ENCODE results near the gene VWF. TPM values are rescaled to one million over a fixed set of nuclear protein-coding genes. Genes with fewer than 3 reads are reported as not detected.

Gene VWF
- total and polyA plus RNA-seq, 2 of the 4 experiments (the other 2 are of a cell fraction), result under 0.01 to 0.09 TPM

- no peak overlapping the region for H4K5ac ChIP-seq (ENCODE audit: low read depth, low read length)
- no peak overlapping the region for H3K18ac ChIP-seq (ENCODE audit: low read depth, low read length)
- no peak overlapping the region for H3K4me3 ChIP-seq (ENCODE audit: insufficient read depth, low read depth, low read length)
- no peak overlapping the region for H3K56ac ChIP-seq (ENCODE audit: extremely low read depth, insufficient read depth, low read length)
- H3K4me2 ChIP-seq (ENCODE audit: low read depth, low read length), result no peak overlapping the region
- no peak overlapping the region for H2BK15ac ChIP-seq (ENCODE audit: low read depth, low read length)
- peaks cover 3% of the 10 kb centered on the region for H3K4me1 ChIP-seq (ENCODE audit: control insufficient read depth, insufficient read depth, low read length)
- H3K27me3 ChIP-seq (ENCODE audit: control insufficient read depth, insufficient read depth, low read length), result no peaks in the 10 kb centered on the region
- H4K20me1 ChIP-seq (ENCODE audit: insufficient read depth, low read length), result no peaks in the 10 kb centered on the region
- 80% methylated on average over 1 of the region's 2 CpGs; no CpG with 5 or more reads in 1 of the 2 experiments for WGBS, 2 experiments (ENCODE audit: extremely low coverage in 2 of 2, insufficient read length in 1 of 2)
- CTCF ChIA-PET, result no interaction called here
- POLR2A ChIA-PET (ENCODE audit: unreplicated experiment), result no interaction called here
- no peak overlapping the region for H3K27ac ChIP-seq (ENCODE audit: insufficient read depth, low read length)
- H3K36me3 ChIP-seq (ENCODE audit: control insufficient read depth, insufficient read depth, low read length), result no peaks in the 10 kb centered on the region
- dilution Hi-C loops (cut with HindIII; ENCODE audit: low sequenced_read_pairs, unreplicated experiment) (no loop called here), in situ Hi-C loops (cut with MboI; ENCODE audit: low sequenced_read_pairs) (no loop called here), intact Hi-C loops (cut with micrococcal nuclease) (no loop called here)
- no peak for ATAC-seq (ENCODE audit: low read depth)
- H2BK5ac ChIP-seq (ENCODE audit: low read depth, low read length, poor library complexity, severe bottlenecking), result no peak overlapping the region
- no peak overlapping the region for H3K14ac ChIP-seq (replicated peaks; ENCODE audit: low read depth, low read length)
- no peak overlapping the region for H2BK120ac ChIP-seq (ENCODE audit: low read depth, low read length)
- H2AK9ac ChIP-seq (replicated peaks; ENCODE audit: low read depth, low read length, poor library complexity), result no peak overlapping the region
- H4K8ac ChIP-seq (ENCODE audit: low read depth in 2 of 2, low read length in 2 of 2), result no peak overlapping the region
- H3K9me3 ChIP-seq (ENCODE audit: control insufficient read depth, insufficient read depth, low read length), result no peaks in the 10 kb centered on the region
- no peak overlapping the region for H3K23ac ChIP-seq (ENCODE audit: low read depth, low read length)
- H3K79me1 ChIP-seq (ENCODE audit: low read depth in 1 of 2, low read length in 2 of 2), result no peaks in the 10 kb centered on the region
- no peak overlapping the region for H4K91ac ChIP-seq (ENCODE audit: insufficient read depth, low read depth, low read length)
- H3K4ac ChIP-seq (ENCODE audit: low read depth, low read length), result no peak overlapping the region
- H3K9ac ChIP-seq (ENCODE audit: low read depth, low read length), result no peak overlapping the region
- H3K9me1 ChIP-seq (ENCODE audit: insufficient read depth, low read length), result no peaks in the 10 kb centered on the region
- H2BK20ac ChIP-seq (ENCODE audit: low read depth, low read length), result no peak overlapping the region
- no TSS peak for BruUV-seq (replicated peaks)
- DNase-seq, result no peak
- TF ChIP-seq RFX5 (IDR thresholded peaks at IDR 0.05; ENCODE audit: low read depth, low read length), result no peak
- no peak overlapping the region for H2AK5ac ChIP-seq (ENCODE audit: low read depth, low read length)
- no peak overlapping the region for H2AFZ ChIP-seq (replicated peaks; ENCODE audit: low read length, poor library complexity)
Measured at GRCh38 chr12:6104842-6105241, 19.6 kb downstream of the VWF start.

All from IMR-90 (cell line).